WTC11 (cell line): ENCODE data around the gene CCDC158. TPM values are rescaled to one million over a fixed set of nuclear protein-coding genes. Genes with fewer than 3 reads are reported as not detected.
A peak's percentile ranks its signal among the peaks of the same experiment; 100 is the strongest.

Experiments used
- ATAC-seq: fragments of 200-7000 bp; cut with Tn5 transposase; 2 replicates; pipeline ENCODE4 v1.10.0; 2021; ENCODE audit warnings: mild to moderate bottlenecking, moderate library complexity
- CTCF ChIA-PET: fragments of 300-600 bp; sonication (Branson Sonifier 250); formaldehyde crosslinking; loops from one replicate; lab custom pipeline; 2021; ENCODE audit warnings: antibody characterized with exemption; lab: Charles Lee
- POLR2A ChIA-PET: fragments of 350-600 bp; sonication (Branson Sonifier 250); formaldehyde crosslinking; loops from one replicate; lab custom pipeline; 2021; ENCODE audit warnings: antibody characterized with exemption; lab: Charles Lee
- DNase-seq: peaks from one replicate; pipeline ENCODE4 v3.0.0; 2021; ENCODE audit warnings: low spot score
- H3K27ac Mint-ChIP-seq: 2 replicates; pipeline ENCODE4 v1.8.0; 2021; ENCODE audit warnings: mixed read lengths
- H3K27me3 Mint-ChIP-seq: 2 replicates; pipeline ENCODE4 v1.8.0; 2021; ENCODE audit warnings: low read depth, mild to moderate bottlenecking, moderate library complexity, mixed read lengths
- H3K36me3 Mint-ChIP-seq: 2 replicates; pipeline ENCODE4 v1.8.0; 2021; ENCODE audit warnings: mixed read lengths
- H3K4me1 Mint-ChIP-seq: 2 replicates; pipeline ENCODE4 v1.8.0; 2022; ENCODE audit warnings: mixed read lengths
- H3K4me3 Mint-ChIP-seq: 2 replicates; pipeline ENCODE4 v1.8.0; 2021; ENCODE audit warnings: mild to moderate bottlenecking, moderate library complexity, mixed read lengths
- H3K9me3 Mint-ChIP-seq: 2 replicates; pipeline ENCODE4 v1.8.0; 2021; ENCODE audit warnings: mixed read lengths
- CBFB ChIP-seq: sonication (generic); formaldehyde crosslinking; IDR thresholded peaks from 2 replicates; pipeline ENCODE4 v1.8.1; 2022; ENCODE audit warnings: mild to moderate bottlenecking, low read depth, missing genetic modification reagents
- ESRRA ChIP-seq: sonication (generic); formaldehyde crosslinking; IDR thresholded peaks from 2 replicates; pipeline ENCODE4 v1.8.1; 2022; ENCODE audit warnings: mild to moderate bottlenecking, missing genetic modification reagents, borderline replicate concordance
- ETV6 ChIP-seq: sonication (generic); formaldehyde crosslinking; IDR thresholded peaks from 2 replicates; pipeline ENCODE4 v1.8.1; 2022; ENCODE audit warnings: mild to moderate bottlenecking, missing genetic modification reagents
- GRHL2 ChIP-seq: fragments of 250-450 bp; sonication (Bioruptor Pico); IDR thresholded peaks from 2 replicates; pipeline ENCODE4 v1.8.0; 2022; ENCODE audit warnings: mild to moderate bottlenecking, moderate library complexity; ENCODE audit not compliant: insufficient replicate concordance, severe bottlenecking
- IRF2 ChIP-seq: sonication (generic); formaldehyde crosslinking; IDR thresholded peaks from 2 replicates; pipeline ENCODE4 v1.8.0; 2022; ENCODE audit warnings: low read depth, missing genetic modification reagents, borderline replicate concordance
- NR2C2 ChIP-seq: sonication (generic); formaldehyde crosslinking; IDR thresholded peaks from 2 replicates; pipeline ENCODE4 v1.8.0; 2022; ENCODE audit warnings: mild to moderate bottlenecking, missing genetic modification reagents
- RORB ChIP-seq: fragments of 250-450 bp; sonication (Bioruptor Pico); IDR thresholded peaks from 2 replicates; pipeline ENCODE4 v1.9.0; 2021; ENCODE audit warnings: mild to moderate bottlenecking
- SOX15 ChIP-seq: fragments of 250-450 bp; sonication (Bioruptor Pico); IDR thresholded peaks from 2 replicates; pipeline ENCODE4 v1.9.0; 2021; ENCODE audit warnings: mild to moderate bottlenecking
- TEAD4 ChIP-seq: sonication (generic); formaldehyde crosslinking; IDR thresholded peaks from 2 replicates; pipeline ENCODE4 v1.8.0; 2022; ENCODE audit warnings: mild to moderate bottlenecking, missing genetic modification reagents
- TP53 ChIP-seq: sonication (generic); formaldehyde crosslinking; IDR thresholded peaks from 2 replicates; pipeline ENCODE4 v1.8.1; 2023; ENCODE audit warnings: mild to moderate bottlenecking, missing genetic modification reagents
- ZBTB21 ChIP-seq: sonication (generic); formaldehyde crosslinking; IDR thresholded peaks from 2 replicates; pipeline ENCODE4 v1.8.1; 2023; ENCODE audit warnings: mild to moderate bottlenecking, missing genetic modification reagents, borderline replicate concordance
- ZNF317 ChIP-seq: sonication (generic); formaldehyde crosslinking; IDR thresholded peaks from 2 replicates; pipeline ENCODE4 v1.8.1; 2023; ENCODE audit warnings: low read depth, mild to moderate bottlenecking, moderate library complexity, missing genetic modification reagents, borderline replicate concordance
- ZNF671 ChIP-seq: fragments of 250-450 bp; sonication (Bioruptor Pico); IDR thresholded peaks from 2 replicates; pipeline ENCODE4 v1.8.0; 2021; ENCODE audit warnings: mild to moderate bottlenecking
- total RNA-seq: library from RNA; stranded (reverse); gene quantifications from 3 replicates; pipeline ENCODE4 v1.2.3, GENCODE V29; 2021
- TF ChIP-seq, protein P1 (sequence below): sonication (generic); formaldehyde crosslinking; IDR thresholded peaks from 2 replicates; pipeline ENCODE4 v1.8.1; 2023; ENCODE audit warnings: mild to moderate bottlenecking, missing genetic modification reagents, moderate library complexity
- TF ChIP-seq, protein P2 (sequence below): fragments of 250-450 bp; sonication (Bioruptor Pico); IDR thresholded peaks from 2 replicates; pipeline ENCODE4 v1.9.0; 2021; ENCODE audit warnings: mild to moderate bottlenecking, borderline replicate concordance
- TF ChIP-seq, protein P3 (sequence below): sonication (generic); formaldehyde crosslinking; IDR thresholded peaks from 2 replicates; pipeline ENCODE4 v1.8.0; 2022; ENCODE audit warnings: mild to moderate bottlenecking, missing genetic modification reagents
- TF ChIP-seq, protein P4 (sequence below): sonication (generic); formaldehyde crosslinking; conservative IDR thresholded peaks from 2 replicates; pipeline ENCODE4 v1.8.1; 2022; ENCODE audit warnings: mild to moderate bottlenecking, missing genetic modification reagents
- TF ChIP-seq, protein P5 (sequence below): fragments of 200-600 bp; IDR thresholded peaks from 2 replicates; pipeline ENCODE4 v1.8.0; 2022; ENCODE audit warnings: antibody characterized with exemption
- TF ChIP-seq, protein P6 (sequence below): fragments of 250-450 bp; sonication (Bioruptor Pico); IDR thresholded peaks from 2 replicates; pipeline ENCODE4 v1.9.0; 2021; ENCODE audit warnings: moderate library complexity, mild to moderate bottlenecking, inconsistent platforms, borderline replicate concordance

CCDC158 gene
- total RNA-seq, 1 experiment from 2014 or later, result 0.15 TPM

DNA sequence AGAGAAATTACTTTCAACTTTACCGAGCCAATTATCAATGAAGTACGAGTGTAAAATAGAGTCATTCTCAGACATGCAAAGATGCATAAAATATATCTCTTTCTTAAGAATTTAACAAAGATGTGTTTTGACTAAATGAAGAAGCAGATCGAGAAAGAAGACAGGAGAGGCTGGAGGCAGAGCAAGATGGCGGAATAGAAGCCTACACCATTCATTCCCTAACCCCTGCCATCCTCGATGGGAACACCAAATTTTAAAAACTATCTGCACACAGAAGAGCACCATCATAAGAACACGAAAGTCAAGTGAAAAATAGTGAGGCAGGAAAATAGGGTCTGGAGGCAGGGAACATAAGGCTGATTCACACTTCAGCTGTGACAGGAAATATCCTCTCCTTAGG is 35.0 kb downstream of the CCDC158 start:
- Mint-ChIP-seq H3K4me1 (peaks cover 50% of the 10 kb centered on the region), H3K27ac (no peak overlapping the region), H3K36me3 (peaks cover 31% of the 10 kb centered on the region), H3K4me3 (no peak overlapping the region), H3K27me3 (no peaks in the 10 kb centered on the region), H3K9me3 (peaks cover 40% of the 10 kb centered on the region)
- DNase-seq (no peak), ATAC-seq (no peak)
- CTCF ChIA-PET, result no interaction called here
- POLR2A ChIA-PET, result no interaction called here
- no peak for TF ChIP-seq ESRRA (CRISPR knock-in tag)
- TF ChIP-seq ETV6 (CRISPR knock-in tag), result no peak
- TF ChIP-seq, protein P1, sequence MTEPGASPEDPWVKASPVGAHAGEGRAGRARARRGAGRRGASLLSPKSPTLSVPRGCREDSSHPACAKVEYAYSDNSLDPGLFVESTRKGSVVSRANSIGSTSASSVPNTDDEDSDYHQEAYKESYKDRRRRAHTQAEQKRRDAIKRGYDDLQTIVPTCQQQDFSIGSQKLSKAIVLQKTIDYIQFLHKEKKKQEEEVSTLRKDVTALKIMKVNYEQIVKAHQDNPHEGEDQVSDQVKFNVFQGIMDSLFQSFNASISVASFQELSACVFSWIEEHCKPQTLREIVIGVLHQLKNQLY (CRISPR knock-in tag), result no peak
- no peak for TF ChIP-seq ZNF671 (CRISPR knock-in tag)
- TF ChIP-seq RORB (CRISPR knock-in tag), result no peak
- TF ChIP-seq, protein P2, sequence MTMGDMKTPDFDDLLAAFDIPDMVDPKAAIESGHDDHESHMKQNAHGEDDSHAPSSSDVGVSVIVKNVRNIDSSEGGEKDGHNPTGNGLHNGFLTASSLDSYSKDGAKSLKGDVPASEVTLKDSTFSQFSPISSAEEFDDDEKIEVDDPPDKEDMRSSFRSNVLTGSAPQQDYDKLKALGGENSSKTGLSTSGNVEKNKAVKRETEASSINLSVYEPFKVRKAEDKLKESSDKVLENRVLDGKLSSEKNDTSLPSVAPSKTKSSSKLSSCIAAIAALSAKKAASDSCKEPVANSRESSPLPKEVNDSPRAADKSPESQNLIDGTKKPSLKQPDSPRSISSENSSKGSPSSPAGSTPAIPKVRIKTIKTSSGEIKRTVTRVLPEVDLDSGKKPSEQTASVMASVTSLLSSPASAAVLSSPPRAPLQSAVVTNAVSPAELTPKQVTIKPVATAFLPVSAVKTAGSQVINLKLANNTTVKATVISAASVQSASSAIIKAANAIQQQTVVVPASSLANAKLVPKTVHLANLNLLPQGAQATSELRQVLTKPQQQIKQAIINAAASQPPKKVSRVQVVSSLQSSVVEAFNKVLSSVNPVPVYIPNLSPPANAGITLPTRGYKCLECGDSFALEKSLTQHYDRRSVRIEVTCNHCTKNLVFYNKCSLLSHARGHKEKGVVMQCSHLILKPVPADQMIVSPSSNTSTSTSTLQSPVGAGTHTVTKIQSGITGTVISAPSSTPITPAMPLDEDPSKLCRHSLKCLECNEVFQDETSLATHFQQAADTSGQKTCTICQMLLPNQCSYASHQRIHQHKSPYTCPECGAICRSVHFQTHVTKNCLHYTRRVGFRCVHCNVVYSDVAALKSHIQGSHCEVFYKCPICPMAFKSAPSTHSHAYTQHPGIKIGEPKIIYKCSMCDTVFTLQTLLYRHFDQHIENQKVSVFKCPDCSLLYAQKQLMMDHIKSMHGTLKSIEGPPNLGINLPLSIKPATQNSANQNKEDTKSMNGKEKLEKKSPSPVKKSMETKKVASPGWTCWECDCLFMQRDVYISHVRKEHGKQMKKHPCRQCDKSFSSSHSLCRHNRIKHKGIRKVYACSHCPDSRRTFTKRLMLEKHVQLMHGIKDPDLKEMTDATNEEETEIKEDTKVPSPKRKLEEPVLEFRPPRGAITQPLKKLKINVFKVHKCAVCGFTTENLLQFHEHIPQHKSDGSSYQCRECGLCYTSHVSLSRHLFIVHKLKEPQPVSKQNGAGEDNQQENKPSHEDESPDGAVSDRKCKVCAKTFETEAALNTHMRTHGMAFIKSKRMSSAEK (CRISPR knock-in tag), result no peak
- no peak for TF ChIP-seq ZNF317 (CRISPR knock-in tag)
- TF ChIP-seq TEAD4 (CRISPR knock-in tag), result no peak

DNA sequence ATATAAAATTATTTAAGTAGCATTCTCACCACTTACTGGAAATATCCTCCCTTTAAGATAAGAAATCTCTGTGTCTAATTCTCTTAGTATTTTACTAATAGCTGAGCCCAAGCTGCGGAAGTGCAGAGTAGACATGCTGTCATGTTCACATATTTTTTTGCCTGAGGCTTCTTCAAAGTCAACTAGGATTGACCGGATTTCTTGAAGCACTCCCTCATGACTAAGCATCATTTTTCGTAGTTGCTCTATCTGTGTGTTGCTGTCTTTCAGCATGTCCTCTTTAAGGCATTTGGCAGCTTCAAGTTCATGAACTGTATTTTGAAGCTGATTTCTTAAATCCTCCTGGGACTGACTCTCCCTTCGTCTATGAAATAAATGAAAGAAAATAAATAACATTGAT is 36.9 kb downstream of the CCDC158 start:
- POLR2A ChIA-PET, result interaction anchor here (0.7 kb wide), 1 partner anchor 82 kb away, joined by 3 read pairs; no protein-coding TSS in a partner anchor
- H3K4me3 Mint-ChIP-seq, result no peak overlapping the region
- H3K27ac Mint-ChIP-seq, result 0 out of 2 replicates have a peak overlapping the region, but pooled peaks have one; percentile 39
- ATAC-seq (no peak), DNase-seq (no peak)
- H3K4me1 Mint-ChIP-seq, result peaks cover 65% of the 10 kb centered on the region
- peaks cover 24% of the 10 kb centered on the region for H3K36me3 Mint-ChIP-seq
- TF ChIP-seq, protein P3, sequence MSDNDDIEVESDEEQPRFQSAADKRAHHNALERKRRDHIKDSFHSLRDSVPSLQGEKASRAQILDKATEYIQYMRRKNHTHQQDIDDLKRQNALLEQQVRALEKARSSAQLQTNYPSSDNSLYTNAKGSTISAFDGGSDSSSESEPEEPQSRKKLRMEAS (CRISPR knock-in tag), result no peak
- TF ChIP-seq, protein P4, sequence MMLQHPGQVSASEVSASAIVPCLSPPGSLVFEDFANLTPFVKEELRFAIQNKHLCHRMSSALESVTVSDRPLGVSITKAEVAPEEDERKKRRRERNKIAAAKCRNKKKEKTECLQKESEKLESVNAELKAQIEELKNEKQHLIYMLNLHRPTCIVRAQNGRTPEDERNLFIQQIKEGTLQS (CRISPR knock-in tag), result no peak
- TF ChIP-seq NR2C2 (CRISPR knock-in tag), result no peak
- no peak for TF ChIP-seq ESRRA (CRISPR knock-in tag)
- peaks cover 30% of the 10 kb centered on the region for H3K9me3 Mint-ChIP-seq
- CTCF ChIA-PET, result interaction anchor here (1.0 to 1.1 kb wide), 2 partner anchors 77 to 204 kb away, joined by 3 to 4 read pairs; no protein-coding TSS in a partner anchor
- no peaks in the 10 kb centered on the region for H3K27me3 Mint-ChIP-seq

DNA sequence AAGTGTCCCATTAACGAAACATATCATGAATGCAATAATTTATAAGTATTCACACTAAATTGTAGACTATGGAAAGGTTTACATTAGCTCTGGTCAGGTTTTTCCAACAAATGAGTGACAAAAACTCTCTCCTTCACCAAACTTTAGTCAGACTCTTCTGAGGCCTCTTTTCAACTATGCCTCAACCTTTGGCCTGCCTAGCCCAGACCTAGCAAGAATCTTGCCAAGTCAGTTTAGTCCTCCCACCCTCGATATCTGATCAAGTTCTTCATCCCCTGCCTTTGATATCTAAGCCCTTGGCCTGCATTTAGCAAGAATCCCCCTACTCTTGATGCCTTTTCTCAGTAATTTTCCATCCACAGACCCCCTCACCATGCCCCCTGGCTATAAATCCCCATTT is 37.9 kb downstream of the CCDC158 start:
- CTCF ChIA-PET, result interaction anchor here (0.8 kb wide), 1 partner anchor 207 kb away, joined by 3 read pairs; no protein-coding TSS in a partner anchor
- no peak overlapping the region for H3K4me3 Mint-ChIP-seq
- H3K27ac Mint-ChIP-seq, result peak overlapping the region; percentile 64
- ATAC-seq (no peak), DNase-seq (no peak)
- no peaks in the 10 kb centered on the region for H3K27me3 Mint-ChIP-seq
- peaks cover 24% of the 10 kb centered on the region for H3K36me3 Mint-ChIP-seq
- POLR2A ChIA-PET, result no interaction called here
- H3K9me3 Mint-ChIP-seq, result peaks cover 23% of the 10 kb centered on the region
- peaks cover 66% of the 10 kb centered on the region for H3K4me1 Mint-ChIP-seq
- TF ChIP-seq GRHL2 (CRISPR knock-in tag), result no peak
- TF ChIP-seq TP53 (CRISPR knock-in tag), result no peak
- TF ChIP-seq, protein P5, sequence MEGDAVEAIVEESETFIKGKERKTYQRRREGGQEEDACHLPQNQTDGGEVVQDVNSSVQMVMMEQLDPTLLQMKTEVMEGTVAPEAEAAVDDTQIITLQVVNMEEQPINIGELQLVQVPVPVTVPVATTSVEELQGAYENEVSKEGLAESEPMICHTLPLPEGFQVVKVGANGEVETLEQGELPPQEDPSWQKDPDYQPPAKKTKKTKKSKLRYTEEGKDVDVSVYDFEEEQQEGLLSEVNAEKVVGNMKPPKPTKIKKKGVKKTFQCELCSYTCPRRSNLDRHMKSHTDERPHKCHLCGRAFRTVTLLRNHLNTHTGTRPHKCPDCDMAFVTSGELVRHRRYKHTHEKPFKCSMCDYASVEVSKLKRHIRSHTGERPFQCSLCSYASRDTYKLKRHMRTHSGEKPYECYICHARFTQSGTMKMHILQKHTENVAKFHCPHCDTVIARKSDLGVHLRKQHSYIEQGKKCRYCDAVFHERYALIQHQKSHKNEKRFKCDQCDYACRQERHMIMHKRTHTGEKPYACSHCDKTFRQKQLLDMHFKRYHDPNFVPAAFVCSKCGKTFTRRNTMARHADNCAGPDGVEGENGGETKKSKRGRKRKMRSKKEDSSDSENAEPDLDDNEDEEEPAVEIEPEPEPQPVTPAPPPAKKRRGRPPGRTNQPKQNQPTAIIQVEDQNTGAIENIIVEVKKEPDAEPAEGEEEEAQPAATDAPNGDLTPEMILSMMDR, result no peak
- no peak for TF ChIP-seq ZBTB21 (CRISPR knock-in tag)
- TF ChIP-seq, protein P6, sequence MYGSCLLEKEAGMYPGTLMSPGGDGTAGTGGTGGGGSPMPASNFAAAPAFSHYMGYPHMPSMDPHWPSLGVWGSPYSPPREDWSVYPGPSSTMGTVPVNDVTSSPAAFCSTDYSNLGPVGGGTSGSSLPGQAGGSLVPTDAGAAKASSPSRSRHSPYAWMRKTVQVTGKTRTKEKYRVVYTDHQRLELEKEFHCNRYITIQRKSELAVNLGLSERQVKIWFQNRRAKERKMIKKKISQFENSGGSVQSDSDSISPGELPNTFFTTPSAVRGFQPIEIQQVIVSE (CRISPR knock-in tag), result no peak
- no peak for TF ChIP-seq IRF2 (CRISPR knock-in tag)
- no peak for TF ChIP-seq CBFB
- no peak for TF ChIP-seq RORB (CRISPR knock-in tag)
- TF ChIP-seq, protein P2 (CRISPR knock-in tag), result no peak
- no peak for TF ChIP-seq SOX15 (CRISPR knock-in tag)
